DMS53 (cell line): ENCODE results near the gene LPCAT4.
"Not testable (repeated sequence)": the region's sequence is repeated elsewhere in the genome, so short reads cannot be mapped to it uniquely, and the experiment has no call there.

Experiments
- DNase-seq: peaks from one replicate; lab custom pipeline; 2025; lab: John Stamatoyannopoulos, UW

The LPCAT4 gene, protein sequence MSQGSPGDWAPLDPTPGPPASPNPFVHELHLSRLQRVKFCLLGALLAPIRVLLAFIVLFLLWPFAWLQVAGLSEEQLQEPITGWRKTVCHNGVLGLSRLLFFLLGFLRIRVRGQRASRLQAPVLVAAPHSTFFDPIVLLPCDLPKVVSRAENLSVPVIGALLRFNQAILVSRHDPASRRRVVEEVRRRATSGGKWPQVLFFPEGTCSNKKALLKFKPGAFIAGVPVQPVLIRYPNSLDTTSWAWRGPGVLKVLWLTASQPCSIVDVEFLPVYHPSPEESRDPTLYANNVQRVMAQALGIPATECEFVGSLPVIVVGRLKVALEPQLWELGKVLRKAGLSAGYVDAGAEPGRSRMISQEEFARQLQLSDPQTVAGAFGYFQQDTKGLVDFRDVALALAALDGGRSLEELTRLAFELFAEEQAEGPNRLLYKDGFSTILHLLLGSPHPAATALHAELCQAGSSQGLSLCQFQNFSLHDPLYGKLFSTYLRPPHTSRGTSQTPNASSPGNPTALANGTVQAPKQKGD

DNA sequence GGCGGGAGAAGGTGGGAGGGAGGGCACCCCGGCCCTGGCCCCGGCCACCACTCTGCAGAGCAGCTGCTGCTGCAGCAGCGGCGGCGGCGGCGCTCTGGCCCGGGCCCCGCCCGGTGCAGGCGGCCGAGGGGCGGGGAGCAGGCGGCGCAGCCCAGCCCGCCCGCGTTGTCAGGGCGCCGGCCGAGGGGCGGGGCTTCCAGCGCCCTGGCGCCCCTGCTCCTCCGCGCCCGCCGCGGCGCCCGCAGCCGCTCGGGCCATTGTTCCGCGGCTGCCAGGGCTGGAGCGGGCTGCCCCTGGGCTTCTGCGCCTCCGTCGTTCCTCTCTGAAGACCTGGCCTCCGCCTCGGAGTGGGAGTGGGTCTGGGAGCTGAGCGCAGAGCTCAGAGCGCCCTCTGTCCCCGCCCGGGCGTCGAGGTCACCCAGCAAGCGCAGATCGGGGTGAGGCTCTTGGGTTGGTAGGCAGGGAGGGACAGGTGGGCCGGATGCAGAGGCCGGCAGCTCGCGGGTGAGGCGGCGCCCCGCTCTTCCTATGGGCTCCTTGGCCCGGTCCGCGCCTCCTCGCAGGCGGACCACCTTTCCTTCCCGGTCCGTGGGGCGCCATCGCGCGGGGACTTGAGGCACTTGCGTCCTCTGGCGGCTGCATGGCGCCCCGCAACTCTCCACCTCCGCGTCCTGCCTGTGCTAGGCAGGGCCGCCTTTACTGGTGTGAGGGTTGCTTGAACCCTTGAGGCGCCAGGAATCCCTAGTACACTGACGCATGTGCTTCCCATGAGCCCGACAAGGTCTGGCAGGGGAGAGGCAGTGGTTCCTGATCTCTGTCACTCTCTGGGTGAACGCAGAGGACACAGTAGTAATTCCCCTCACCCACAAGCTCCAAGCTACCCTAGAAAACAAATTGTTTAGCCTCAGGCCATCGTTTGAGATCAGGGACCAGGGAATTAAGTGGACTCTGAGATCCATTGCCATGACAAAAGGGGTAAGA lies at the start of gene LPCAT4:
TSS of gene LPCAT4 (minus strand) at position 96 of the 981 bp plus-strand sequence. CDS start 96 bp downstream, outside the sequence.
- peak; percentile 91 for DNase-seq

DNA sequence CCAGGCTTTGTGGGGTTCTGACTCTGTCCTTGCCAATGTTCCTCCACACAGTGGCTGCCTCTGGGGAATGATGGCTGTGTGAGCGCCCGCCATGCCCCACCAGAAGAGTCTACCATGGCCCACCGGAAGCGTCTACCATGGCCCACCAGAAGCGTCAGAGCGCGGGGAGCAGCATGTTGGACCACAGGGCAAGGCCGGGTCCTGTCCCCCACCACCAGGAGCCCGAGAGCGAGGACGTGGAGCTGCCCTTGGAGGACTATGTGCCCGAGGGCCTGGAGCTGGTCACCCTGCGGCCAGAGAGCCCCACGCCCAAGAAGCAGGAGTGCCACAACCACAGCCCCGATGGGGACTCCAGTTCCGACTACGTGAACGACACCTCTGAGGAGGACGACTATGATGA lies 42.5 kb upstream of the LPCAT4 start:
- not testable (repeated sequence) for DNase-seq

DNA sequence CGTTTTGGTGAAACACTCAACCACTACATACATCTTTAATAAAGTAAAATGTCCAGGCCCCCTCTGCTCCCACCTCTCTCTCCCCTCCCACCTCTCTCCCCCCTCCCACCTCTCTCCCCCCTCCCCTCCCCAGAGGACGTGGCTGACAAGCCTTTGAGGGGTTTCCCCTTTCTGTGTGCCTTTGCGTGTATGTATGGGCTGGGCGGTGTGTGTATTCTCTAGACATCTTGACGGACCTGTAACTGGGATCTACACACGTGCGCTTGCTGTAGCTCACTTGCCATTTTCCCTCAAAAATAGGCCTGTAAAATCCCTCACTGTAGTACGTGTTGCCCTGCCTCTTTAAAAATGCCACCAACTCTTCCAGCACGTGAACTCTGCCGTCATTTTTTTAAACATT lies 42.0 kb upstream of the LPCAT4 start:
- not testable (repeated sequence) for DNase-seq

DNA sequence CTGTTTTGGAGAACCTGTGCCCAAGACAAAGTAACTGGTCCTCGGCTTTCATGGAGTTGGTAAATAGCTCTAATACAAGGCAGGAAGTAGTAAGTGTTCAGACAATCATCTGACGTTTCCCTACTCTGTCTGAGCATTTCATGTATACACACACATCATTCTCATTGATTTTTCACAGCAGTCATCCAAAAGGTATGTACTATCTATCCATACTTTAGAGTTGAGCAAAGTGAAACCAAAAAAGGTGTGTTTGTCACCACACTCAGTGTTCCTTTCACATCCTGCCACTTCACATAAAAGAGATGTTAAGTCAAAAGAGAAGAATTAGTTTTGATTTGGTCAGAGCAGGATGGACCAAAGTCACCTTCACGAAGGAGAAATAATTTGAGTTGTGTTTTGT lies 36.9 kb upstream of the LPCAT4 start:
- not testable (repeated sequence) for DNase-seq

DNA sequence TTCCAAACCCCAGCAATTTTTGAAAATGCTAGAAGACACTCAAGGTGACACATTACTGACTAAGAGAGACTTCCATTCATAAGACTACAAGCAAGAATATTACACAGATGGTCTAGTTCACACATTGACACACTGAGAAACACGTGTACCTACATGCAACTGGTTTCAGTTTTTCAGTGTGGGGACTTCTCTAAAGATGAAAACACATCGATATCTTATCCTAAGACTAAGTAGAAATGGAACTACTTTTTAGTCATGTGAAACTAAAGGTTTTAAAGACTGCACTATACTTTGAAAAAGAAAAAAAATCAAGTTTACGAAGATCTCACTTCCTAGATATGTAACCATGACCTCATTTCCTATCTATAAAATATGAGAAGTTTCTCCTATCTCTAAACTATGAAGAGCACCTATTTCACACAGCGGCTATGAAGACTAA lies 36.2 kb upstream of the LPCAT4 start:
- DNase-seq: not testable (repeated sequence)

DNA sequence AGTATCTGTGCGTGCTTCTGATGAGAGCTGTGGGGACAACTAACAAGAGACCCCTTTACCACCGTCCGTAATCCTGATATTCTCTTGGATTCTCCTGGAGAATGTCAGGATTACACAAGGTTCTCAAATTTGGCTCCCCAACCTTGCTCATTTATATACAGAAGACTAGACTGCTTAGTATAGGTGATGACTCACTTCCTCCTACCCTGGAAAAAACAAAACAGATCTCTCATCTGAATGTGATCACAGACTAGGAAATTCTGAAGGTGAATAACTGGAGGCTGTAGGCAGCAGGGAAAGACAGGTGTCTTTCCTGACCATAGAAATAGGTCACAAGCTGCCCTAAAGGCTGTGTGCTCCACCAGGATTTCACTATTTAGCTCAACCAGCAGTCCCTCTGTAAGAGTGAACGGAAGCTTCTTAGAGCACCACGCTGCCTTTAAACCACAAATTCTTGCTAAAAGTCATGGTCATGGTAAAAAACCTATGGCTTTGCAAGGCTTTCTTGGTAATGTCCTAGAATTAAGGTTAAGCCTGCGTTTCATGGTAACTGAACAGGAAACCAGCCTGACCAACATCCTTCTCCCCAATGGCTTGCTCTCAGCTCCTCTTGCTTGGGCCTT lies 30.8 kb upstream of the LPCAT4 start:
- not testable (repeated sequence) for DNase-seq

DNA sequence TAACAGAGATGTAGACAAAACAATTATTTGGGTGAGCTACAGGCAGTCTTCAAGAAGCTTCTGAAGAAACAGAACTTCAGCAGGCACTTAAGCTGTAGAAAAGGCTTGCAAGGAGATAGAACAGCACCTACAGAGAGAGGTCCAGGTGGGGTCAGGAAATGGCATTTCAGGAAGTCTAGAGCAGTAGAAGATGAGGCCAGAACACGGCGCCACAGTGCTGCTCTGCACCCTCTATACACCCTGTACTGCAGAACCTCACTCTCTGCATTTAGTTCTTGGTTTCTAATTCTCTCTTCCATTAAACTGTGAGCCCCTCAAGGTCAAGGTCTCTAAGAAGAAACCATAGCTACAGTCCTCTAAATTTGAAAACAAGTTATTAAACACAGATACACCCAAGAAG lies 26.0 kb upstream of the LPCAT4 start:
- not testable (repeated sequence) for DNase-seq

DNA sequence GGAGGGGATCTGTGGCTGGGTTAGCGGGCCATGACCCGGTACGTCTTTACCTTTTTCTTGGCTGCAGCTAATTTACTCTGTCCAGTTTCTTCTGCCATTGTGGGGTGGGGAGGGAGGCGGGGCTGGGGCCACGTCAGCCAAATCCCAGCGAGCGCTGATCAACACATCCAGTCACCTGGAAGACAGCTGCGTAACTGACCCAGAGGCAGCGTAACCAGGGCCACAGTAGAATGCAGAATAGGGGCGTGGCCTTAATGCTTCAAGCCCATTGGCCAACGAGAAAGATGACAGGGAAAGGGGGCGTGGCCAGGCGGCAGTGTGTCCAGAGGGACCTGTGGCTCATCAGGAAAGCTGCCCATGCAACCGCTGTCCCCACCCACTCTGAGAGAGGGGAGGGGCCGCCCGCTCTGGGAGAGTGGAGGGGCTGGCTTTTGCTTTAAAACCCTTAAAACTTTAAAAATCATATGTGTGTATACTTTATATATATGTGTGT lies 22.6 kb upstream of the LPCAT4 start:
- DNase-seq: not testable (repeated sequence)

DNA sequence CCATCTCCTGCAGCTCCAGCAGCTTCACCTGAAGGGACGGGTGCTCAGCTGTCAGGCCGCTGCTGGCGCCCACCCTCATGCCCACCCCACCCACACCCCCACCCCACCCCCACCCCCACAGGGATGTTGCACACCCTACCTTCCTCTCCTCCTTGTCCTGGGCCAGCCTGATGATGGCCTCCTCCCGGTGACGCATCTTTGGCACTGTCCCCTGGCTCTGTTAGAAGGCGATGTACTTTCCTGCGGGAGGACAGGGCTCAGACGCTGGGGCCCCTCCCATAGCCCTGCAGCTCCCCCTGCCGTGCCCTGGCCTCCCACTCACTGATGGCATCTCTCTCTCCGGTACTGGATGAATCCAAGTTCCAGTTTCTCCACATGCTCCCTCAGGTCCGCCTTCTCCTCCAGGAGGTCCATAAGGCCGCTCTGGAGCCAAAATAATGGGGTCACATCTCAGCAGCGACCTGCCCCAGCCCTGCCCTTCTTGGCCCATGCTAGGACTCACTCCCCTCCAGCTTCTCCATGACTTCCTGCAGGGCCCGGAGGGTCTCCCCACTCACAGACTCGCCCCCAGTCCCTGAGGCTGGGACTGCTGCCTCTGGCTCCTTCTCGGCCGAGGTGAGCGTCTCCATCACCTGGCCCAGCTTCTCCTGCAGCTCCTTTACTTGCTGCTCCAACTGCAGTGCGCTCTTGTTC lies 15.0 kb upstream of the LPCAT4 start:
- not testable (repeated sequence) for DNase-seq

DNA sequence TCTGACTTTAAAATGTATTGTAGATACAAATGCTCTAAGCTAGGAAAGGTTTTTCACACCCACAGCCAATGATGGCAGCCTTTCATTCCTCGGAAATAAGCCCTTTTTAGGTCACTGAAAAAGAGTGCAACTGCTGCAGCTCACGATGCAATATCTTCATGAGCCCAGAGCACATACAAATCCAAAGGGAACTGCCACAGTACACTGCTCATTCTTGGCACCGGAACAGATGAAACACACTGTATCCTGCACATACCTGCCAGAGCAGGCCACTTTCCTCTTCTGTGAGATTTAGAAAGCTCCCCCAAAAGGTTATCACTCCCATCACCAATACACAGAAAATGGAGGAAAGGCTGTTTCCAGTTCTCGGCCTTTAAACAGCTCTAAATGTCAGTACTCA lies 13.5 kb upstream of the LPCAT4 start:
- DNase-seq: not testable (repeated sequence)

DNA sequence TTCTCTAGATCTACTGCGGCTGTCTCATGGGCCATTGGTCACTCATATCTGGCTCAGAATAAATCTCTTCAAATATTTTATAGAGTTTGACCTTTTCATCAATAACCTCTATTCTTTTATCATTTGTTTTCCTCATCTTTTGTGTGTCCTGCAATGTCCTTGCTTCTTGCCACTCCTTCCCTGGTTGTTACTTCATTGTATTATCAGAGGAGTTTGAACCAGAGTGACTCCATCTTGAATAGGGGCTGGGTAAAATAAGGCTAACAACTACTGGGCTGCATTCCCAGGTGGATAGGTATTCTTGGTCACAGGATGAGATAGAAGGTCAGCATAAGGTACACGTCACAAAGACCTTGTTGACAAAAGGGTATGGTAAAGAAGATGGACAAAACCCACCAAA lies 9.9 kb upstream of the LPCAT4 start:
- DNase-seq: no peak

DNA sequence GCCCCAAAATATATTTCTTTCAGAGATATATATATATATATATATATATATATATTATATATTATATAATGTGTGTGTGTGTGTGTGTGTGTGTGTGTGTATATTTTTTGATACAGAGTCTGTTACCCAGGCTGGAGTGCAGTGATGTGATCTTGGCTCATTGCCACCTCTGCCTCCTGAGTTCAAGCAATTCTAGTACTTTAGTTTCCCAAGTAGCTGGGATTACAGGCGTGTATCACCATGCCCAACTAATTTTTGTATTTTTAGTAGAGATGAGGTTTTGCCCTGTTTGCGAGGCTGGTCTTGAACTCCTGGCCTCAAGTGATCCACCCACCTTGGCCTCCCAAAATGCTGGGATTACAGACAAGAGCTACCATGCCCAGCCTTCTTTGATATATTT lies 8.5 kb upstream of the LPCAT4 start:
- not testable (repeated sequence) for DNase-seq

DNA sequence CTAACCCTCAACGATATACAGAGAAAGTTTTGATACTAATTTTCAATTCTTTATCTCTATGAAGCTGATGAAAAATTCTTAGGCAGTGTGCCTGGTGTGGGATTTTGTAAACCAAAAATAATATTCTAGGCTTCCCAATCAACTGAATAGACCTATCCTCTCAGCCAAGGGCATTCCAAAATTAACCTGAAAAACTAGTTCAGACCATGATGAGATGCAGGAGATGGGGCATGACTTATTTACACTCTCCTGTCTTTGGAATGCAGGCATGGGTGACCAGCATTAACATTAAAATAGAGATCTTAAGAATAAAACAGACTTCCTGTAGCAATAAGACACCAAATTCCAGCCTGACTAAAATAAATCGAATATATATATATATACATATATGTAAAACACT lies 7.8 kb upstream of the LPCAT4 start:
- DNase-seq: no peak

DNA sequence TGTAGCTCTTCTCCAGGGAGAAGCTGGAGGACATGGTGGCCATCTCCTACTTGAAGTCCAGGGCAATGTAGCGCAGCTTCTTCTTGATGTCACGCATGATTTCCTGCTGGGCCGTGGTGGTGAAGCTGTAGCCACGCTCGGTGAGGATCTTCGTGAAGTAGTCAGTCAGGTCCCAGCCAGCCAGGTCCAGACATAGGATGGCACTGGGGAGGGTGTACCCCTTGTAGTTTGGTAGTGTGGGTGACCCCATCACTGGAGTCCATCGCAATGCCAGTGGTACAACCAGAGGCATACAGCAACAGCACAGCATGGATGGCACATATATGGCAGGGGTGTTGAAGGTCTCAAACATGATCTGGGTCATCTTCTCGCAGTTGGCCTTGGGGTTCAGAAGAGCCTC lies 7.0 kb upstream of the LPCAT4 start:
- DNase-seq: no peak

DNA sequence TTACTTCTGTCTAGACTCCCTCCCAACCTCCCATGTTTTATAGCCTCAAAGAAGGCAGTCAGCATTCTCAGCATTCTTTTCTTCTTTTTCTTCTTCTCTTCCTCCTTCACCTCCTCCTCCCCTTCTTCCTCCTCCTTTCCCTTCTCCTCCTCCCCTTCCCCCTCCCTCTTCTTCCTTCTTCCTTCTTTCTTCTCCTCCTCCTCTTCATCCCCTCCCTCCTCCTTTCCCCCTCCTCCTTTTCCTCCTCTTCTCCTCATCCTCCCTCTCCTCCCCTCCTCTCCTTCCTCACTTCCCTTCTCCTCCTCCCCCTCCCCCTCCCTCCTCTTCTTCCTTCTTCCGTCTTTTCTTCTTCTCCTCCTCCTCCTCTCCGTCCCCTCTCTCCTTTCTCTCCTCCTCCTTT lies 3.6 kb upstream of the LPCAT4 start:
- no peak for DNase-seq

DNA sequence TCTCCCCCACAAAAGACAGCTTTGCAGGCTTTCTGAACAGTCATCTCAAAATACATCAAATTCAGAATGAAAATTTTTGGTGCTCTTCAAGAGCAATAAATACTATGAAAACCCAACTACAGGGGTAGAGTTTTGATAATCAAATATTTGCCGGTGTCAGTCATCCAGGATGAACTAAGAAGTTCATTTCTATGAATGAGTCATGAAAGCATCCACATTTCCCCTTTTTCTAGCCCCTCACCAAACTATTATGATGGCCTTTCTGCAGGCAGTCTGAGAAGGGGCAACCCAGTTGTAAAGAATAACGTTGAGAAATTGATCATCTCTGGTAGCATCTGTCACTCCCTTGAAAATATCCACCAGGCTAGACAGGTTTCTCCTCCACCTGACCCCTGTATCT lies 3.1 kb upstream of the LPCAT4 start:
- no peak for DNase-seq

DNA sequence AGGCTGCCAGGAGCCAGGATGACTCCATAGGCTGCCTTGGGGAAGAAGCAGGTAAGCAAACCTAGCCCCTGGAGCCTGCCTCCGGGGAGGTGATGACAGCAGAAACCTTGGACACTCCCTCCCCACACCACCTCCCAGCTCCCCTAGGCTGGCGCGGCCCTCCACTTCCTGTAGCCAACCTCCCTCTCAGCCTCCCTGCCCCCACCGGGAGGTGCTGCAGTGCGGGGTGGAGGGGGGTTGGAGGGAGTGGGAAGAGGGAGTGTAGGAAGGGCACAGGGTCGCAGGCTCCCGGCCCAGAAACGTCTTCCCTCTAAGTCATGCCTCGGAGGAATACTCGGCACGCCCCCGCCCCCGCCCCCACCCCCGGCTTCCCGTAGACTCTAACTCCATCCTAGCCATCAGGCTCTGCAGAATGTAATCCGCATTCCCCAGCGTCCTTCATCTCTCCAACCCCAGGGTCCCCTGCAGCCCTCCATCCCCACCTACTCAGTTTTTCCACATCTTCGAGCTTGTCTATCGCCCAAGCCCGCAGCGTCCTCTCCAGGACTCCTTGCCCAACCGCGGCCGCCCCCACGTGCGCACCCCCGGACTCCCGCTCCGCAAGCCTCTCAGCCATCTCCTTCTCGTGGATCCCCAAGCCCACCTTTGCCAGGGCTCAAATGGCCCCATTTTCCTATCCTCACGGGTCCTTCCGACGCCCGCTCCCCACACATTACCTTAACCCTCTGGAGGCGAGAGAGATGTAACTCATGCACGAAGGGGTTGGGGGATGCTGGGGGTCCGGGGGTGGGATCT lies 528 bp downstream of the LPCAT4 start:
- DNase-seq: peak; percentile 79

DNA sequence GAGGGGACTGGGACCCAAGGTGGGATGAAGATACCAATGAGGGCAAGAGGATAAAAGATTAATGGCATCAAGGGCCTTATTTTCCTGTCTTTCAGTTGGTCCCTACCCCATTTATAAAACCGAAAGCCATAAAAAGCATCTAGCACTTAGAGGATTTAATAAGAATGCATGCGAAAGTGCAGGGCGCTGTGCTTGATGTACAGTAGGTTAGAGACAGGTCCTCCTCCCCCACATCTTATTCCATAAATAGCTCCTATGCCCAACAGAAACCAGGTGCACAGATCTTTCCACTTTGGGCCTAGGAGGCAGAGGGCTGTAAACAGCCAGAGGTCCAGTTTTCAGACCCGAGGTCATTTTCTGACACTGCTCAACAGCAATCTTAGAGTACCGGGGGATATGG lies 1.2 kb downstream of the LPCAT4 start:
- DNase-seq: peak; percentile 40

DNA sequence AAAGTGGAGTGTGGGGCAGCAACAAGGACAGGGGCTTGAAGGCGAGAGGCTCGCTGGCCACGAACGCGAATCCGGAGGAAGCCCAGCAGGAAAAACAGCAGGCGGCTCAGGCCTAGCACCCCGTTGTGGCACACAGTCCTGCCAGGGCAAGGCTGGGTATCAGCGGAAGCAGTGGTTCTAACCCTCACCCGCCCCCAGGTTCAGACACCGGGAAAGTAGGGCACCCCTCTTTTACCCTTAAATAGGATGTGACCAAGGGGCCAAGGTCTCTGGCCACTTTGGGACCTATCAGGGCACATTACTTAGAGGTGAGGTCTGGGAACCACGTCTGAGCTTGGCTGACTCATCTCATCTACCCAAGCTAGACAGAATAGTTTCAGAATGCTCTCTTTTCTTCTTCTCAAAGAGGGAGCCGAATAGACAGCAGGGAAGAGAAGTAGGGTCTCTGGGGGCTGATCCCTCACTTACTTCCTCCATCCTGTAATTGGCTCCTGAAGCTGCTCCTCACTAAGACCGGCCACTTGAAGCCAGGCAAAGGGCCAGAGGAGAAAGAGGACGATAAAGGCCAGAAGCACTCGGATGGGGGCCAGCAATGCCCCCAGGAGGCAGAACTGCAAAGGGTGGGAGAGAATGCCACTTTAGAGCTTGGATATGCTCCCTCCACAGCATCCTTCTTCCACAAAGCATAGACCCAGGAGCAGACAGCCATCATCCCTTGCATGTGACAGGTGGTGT lies 1.7 kb downstream of the LPCAT4 start:
- DNase-seq: no peak

DNA sequence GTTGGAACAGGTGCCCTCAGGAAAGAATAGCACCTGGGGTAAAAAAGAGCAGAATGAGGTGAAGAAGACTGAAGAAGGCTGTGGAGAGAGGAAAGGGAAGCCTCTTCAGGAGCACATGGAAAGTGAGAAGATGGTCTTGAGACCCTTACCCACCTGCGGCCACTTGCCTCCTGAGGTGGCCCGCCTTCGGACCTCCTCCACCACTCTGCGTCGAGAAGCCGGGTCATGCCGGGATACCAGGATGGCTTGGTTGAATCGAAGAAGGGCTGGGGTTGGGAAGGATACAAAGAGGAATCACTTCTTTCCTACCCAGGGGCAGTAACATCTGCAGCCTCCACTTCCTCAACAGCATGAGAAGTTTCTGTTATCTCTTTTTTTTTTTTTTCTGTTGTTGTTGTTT lies 3.0 kb downstream of the LPCAT4 start:
- no peak for DNase-seq
